ENCODE data around the gene DMGDH.

The DMGDH gene

DNA sequence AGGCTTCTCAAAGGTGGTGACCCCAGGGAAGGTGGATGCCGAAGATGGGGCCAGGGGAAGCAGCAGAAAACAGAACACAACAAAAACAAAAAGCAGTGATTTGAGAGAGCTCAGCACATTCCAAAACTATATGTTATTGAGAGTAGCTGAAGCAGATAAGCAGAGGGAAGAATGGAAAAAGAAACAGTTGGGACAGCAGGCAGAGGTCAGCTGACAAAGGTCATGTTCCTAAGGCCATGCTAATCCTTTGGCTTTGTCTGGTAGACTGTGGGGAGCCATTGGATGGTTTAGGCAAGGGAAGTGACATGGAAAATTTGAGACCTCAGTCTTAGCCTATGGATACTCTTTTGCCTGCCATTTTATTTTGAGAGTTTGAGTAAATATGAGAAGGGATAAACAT lies 14.5 kb downstream of the DMGDH start:
- TF ChIP-seq ZC3H10 (CRISPR knock-in tag; IDR thresholded peaks at IDR 0.05) (no peak), ZFP30 (CRISPR knock-in tag; IDR thresholded peaks at IDR 0.05) (no peak), ESRRG (CRISPR knock-in tag; IDR thresholded peaks at IDR 0.05) (no peak), TOX (CRISPR knock-in tag; IDR thresholded peaks at IDR 0.05; ENCODE audit: borderline replicate concordance) (no peak), BACH2 (CRISPR knock-in tag; IDR thresholded peaks at IDR 0.05; ENCODE audit: borderline replicate concordance) (no peak)
- TF ChIP-seq, protein P1, sequence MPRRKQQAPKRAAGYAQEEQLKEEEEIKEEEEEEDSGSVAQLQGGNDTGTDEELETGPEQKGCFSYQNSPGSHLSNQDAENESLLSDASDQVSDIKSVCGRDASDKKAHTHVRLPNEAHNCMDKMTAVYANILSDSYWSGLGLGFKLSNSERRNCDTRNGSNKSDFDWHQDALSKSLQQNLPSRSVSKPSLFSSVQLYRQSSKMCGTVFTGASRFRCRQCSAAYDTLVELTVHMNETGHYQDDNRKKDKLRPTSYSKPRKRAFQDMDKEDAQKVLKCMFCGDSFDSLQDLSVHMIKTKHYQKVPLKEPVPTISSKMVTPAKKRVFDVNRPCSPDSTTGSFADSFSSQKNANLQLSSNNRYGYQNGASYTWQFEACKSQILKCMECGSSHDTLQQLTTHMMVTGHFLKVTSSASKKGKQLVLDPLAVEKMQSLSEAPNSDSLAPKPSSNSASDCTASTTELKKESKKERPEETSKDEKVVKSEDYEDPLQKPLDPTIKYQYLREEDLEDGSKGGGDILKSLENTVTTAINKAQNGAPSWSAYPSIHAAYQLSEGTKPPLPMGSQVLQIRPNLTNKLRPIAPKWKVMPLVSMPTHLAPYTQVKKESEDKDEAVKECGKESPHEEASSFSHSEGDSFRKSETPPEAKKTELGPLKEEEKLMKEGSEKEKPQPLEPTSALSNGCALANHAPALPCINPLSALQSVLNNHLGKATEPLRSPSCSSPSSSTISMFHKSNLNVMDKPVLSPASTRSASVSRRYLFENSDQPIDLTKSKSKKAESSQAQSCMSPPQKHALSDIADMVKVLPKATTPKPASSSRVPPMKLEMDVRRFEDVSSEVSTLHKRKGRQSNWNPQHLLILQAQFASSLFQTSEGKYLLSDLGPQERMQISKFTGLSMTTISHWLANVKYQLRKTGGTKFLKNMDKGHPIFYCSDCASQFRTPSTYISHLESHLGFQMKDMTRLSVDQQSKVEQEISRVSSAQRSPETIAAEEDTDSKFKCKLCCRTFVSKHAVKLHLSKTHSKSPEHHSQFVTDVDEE (CRISPR knock-in tag; IDR thresholded peaks at IDR 0.05) = no peak
- ATAC-seq = no peak

DNA sequence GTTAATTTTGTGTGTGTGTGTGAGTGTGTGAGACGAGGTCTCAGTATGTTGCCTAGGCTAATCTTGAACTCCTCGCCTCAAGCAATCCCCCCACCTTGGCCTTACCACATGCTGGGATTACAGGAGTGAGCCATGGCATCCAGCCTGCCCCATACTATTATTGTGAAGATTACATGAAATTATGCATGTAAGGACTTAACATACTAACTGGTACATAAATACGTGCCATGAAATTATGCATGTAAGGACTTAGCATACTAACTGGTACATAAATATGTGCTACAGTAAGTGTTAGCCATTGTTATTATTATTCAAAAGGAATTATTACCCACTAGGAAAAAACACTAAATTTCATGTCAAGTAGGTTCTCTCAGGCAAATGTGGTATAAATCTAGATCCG lies 16.2 kb downstream of the DMGDH start:
- no peak for ATAC-seq
- TF ChIP-seq, protein P2, sequence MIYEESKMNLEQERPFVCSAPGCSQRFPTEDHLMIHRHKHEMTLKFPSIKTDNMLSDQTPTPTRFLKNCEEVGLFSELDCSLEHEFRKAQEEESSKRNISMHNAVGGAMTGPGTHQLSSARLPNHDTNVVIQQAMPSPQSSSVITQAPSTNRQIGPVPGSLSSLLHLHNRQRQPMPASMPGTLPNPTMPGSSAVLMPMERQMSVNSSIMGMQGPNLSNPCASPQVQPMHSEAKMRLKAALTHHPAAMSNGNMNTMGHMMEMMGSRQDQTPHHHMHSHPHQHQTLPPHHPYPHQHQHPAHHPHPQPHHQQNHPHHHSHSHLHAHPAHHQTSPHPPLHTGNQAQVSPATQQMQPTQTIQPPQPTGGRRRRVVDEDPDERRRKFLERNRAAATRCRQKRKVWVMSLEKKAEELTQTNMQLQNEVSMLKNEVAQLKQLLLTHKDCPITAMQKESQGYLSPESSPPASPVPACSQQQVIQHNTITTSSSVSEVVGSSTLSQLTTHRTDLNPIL (CRISPR knock-in tag; IDR thresholded peaks at IDR 0.05; ENCODE audit: low read depth) = no peak
- TF ChIP-seq RARB (CRISPR knock-in tag; IDR thresholded peaks at IDR 0.05) (no peak), TOX (CRISPR knock-in tag; IDR thresholded peaks at IDR 0.05; ENCODE audit: borderline replicate concordance) (no peak), ZFP3 (CRISPR knock-in tag; IDR thresholded peaks at IDR 0.05) (no peak), ZNF565 (CRISPR knock-in tag; conservative IDR thresholded peaks at IDR 0.05; ENCODE audit: low read depth) (no peak), ZFP30 (CRISPR knock-in tag; IDR thresholded peaks at IDR 0.05) (no peak), SNAI2 (CRISPR knock-in tag; IDR thresholded peaks at IDR 0.05) (no peak), TCF4 (CRISPR knock-in tag; IDR thresholded peaks at IDR 0.05; ENCODE audit: borderline replicate concordance) (no peak), CSDC2 (CRISPR knock-in tag; IDR thresholded peaks at IDR 0.05) (no peak), ESRRG (CRISPR knock-in tag; IDR thresholded peaks at IDR 0.05) (no peak), ZC3H10 (CRISPR knock-in tag; IDR thresholded peaks at IDR 0.05) (no peak), ISL1 (CRISPR knock-in tag; IDR thresholded peaks at IDR 0.05) (no peak), ARNTL (CRISPR knock-in tag; IDR thresholded peaks at IDR 0.05; ENCODE audit: borderline replicate concordance, low read depth) (no peak), ZNF70 (CRISPR knock-in tag; IDR thresholded peaks at IDR 0.05) (no peak), OSR1 (CRISPR knock-in tag; IDR thresholded peaks at IDR 0.05) (no peak)
- TF ChIP-seq, protein P1 (CRISPR knock-in tag; IDR thresholded peaks at IDR 0.05) = no peak
- TF ChIP-seq, protein P3, sequence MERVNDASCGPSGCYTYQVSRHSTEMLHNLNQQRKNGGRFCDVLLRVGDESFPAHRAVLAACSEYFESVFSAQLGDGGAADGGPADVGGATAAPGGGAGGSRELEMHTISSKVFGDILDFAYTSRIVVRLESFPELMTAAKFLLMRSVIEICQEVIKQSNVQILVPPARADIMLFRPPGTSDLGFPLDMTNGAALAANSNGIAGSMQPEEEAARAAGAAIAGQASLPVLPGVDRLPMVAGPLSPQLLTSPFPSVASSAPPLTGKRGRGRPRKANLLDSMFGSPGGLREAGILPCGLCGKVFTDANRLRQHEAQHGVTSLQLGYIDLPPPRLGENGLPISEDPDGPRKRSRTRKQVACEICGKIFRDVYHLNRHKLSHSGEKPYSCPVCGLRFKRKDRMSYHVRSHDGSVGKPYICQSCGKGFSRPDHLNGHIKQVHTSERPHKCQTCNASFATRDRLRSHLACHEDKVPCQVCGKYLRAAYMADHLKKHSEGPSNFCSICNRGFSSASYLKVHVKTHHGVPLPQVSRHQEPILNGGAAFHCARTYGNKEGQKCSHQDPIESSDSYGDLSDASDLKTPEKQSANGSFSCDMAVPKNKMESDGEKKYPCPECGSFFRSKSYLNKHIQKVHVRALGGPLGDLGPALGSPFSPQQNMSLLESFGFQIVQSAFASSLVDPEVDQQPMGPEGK (CRISPR knock-in tag; IDR thresholded peaks at IDR 0.05; ENCODE audit: borderline replicate concordance) = no peak
- TF ChIP-seq, protein P4, sequence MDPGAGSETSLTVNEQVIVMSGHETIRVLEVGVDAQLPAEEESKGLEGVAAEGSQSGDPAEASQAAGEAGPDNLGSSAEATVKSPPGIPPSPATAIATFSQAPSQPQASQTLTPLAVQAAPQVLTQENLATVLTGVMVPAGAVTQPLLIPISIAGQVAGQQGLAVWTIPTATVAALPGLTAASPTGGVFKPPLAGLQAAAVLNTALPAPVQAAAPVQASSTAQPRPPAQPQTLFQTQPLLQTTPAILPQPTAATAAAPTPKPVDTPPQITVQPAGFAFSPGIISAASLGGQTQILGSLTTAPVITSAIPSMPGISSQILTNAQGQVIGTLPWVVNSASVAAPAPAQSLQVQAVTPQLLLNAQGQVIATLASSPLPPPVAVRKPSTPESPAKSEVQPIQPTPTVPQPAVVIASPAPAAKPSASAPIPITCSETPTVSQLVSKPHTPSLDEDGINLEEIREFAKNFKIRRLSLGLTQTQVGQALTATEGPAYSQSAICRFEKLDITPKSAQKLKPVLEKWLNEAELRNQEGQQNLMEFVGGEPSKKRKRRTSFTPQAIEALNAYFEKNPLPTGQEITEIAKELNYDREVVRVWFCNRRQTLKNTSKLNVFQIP (CRISPR knock-in tag; IDR thresholded peaks at IDR 0.05; ENCODE audit: borderline replicate concordance, low read depth) = no peak
- TF ChIP-seq, protein P5, sequence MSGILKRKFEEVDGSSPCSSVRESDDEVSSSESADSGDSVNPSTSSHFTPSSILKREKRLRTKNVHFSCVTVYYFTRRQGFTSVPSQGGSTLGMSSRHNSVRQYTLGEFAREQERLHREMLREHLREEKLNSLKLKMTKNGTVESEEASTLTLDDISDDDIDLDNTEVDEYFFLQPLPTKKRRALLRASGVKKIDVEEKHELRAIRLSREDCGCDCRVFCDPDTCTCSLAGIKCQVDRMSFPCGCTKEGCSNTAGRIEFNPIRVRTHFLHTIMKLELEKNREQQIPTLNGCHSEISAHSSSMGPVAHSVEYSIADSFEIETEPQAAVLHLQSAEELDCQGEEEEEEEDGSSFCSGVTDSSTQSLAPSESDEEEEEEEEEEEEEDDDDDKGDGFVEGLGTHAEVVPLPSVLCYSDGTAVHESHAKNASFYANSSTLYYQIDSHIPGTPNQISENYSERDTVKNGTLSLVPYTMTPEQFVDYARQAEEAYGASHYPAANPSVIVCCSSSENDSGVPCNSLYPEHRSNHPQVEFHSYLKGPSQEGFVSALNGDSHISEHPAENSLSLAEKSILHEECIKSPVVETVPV (CRISPR knock-in tag; IDR thresholded peaks at IDR 0.05) = no peak

Data from SK-N-SH treated with all-trans-retinoic acid at 6 μM for 48 hours (cell line).